DND-41 (cell line): ENCODE results near the gene SGSM2.

Experiments
- EZH2 ChIP-seq: IDR thresholded peaks from 3 replicates; pipeline ENCODE4 v1.6.1; 2012; ENCODE audit warnings: borderline replicate concordance, low read depth, mild to moderate bottlenecking, moderate library complexity, low read length, inconsistent platforms; ENCODE audit not compliant: severe bottlenecking
- TF ChIP-seq, protein P1 (sequence below): IDR thresholded peaks from 2 replicates; pipeline ENCODE4 v1.5.1; 2012; ENCODE audit warnings: borderline replicate concordance, low read length, moderate library complexity, mild to moderate bottlenecking; ENCODE audit not compliant: poor library complexity, severe bottlenecking; ENCODE audit errors: extremely low read depth

- TF ChIP-seq, protein P1, sequence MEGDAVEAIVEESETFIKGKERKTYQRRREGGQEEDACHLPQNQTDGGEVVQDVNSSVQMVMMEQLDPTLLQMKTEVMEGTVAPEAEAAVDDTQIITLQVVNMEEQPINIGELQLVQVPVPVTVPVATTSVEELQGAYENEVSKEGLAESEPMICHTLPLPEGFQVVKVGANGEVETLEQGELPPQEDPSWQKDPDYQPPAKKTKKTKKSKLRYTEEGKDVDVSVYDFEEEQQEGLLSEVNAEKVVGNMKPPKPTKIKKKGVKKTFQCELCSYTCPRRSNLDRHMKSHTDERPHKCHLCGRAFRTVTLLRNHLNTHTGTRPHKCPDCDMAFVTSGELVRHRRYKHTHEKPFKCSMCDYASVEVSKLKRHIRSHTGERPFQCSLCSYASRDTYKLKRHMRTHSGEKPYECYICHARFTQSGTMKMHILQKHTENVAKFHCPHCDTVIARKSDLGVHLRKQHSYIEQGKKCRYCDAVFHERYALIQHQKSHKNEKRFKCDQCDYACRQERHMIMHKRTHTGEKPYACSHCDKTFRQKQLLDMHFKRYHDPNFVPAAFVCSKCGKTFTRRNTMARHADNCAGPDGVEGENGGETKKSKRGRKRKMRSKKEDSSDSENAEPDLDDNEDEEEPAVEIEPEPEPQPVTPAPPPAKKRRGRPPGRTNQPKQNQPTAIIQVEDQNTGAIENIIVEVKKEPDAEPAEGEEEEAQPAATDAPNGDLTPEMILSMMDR = no peak
- TF ChIP-seq EZH2 = no peak
Measured at GRCh38 chr17:2376107-2376506, 38.8 kb downstream of the SGSM2 start.
